Cardiac fibroblast (primary cell): ENCODE measurements around the gene CNTNAP3B.
"Not testable (repeated sequence)": the region's sequence is repeated elsewhere in the genome, so short reads cannot be mapped to it uniquely, and the experiment has no call there.

ENCODE experiments used
- DNase-seq, 2 donors: peaks; one replicate each; pipeline versions ENCODE4 v3.0.0 to v3.0.0-alpha.2; 2010; ENCODE audit warnings: low read depth in 2 of 2
- H3K4me3 ChIP-seq, 2 donors: replicated peaks in 1 of 2; 1 replicate in 1 of 2; 2 replicates in 1 of 2; pipeline ENCODE4 v1.5.1; 2011; ENCODE audit warnings: low read depth in 2 of 2, low read length in 2 of 2, mild to moderate bottlenecking in 2 of 2, moderate library complexity in 1 of 2

CNTNAP3B gene

GRCh38 chr9:41851848-41852740 is 277.1 kb downstream of the CNTNAP3B start:
- not testable (repeated sequence) for H3K4me3 ChIP-seq, DNase-seq

GRCh38 chr9:41847829-41848228 is 281.4 kb downstream of the CNTNAP3B start:
- not testable (repeated sequence) for H3K4me3 ChIP-seq, DNase-seq
